SKM-1 treated with dmso at 0.1 percent for 144 hours (cell line): ENCODE data around the gene HEG1.

ENCODE experiments used
- DNase-seq: peaks from one replicate; lab custom pipeline; 2025; ENCODE audit not compliant: unreplicated experiment; lab: John Stamatoyannopoulos, UW

HEG1 gene

DNA sequence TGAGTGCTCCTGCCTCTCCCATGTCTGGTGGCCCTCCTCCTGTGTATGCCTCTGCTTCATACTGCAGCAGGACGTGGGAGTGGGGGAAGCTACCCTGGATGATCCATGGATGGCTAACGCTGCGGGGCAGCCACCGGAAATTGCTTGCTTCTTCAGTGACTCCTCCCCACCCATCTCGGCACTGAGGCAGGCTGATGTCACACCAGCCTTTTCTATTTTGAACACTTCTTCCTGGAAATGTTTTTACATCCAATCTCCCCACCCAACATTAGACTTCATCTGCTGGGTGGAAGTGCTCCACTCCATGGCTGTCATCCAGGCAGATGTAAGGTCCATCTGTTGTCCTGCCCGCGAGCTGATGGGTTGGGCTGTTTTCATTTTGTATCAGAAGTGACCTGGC, 62.3 kb downstream of the HEG1 start:
- DNase-seq, result no peak

- no peak for DNase-seq
Measured at GRCh38 chr3:124992041-124992440, 63.8 kb downstream of the HEG1 start.

DNA sequence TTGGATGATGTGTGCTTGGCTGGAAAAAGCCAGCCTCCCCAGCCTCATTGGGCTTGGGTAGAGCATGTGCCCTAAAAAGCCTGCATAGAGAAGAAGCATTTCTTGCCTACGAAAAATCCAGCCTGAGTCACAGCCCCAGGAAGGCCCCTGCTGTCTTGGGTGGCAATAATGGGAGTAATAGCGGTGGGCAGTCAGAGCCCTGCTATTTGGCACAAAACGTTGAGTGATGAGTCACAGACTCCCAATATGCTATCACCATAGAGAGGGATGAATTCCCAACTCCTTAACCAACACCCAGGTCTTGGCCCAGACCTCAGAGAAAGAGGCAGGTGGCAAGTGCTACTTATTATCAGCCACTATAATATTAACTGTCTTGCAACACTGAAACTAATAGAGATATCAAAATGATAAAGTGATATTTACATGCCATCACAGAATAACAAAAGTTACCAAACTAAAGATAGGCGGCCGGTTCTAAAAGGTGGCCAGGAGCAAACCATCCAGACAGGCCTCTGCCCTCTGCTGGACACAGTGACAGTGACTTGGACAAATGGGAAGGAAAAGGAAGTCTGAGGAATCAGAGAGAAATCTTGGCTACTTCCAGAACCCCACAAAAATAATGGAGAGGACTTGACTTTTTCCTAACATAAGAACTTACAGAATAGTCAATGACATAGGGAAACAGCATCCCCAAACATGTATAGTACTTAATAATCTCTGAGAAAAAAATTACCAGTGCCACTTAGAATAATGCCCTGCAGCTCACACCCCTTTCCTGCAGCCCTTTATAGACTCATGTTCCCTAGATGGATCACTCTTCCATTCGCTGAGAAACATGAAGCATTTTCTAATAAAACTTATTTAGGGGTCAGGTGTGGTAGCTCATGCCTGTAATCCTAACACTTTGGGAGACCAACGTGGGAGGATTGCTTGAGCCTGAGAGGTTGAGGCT, 69.3 kb downstream of the HEG1 start:
- DNase-seq, result no peak

DNA sequence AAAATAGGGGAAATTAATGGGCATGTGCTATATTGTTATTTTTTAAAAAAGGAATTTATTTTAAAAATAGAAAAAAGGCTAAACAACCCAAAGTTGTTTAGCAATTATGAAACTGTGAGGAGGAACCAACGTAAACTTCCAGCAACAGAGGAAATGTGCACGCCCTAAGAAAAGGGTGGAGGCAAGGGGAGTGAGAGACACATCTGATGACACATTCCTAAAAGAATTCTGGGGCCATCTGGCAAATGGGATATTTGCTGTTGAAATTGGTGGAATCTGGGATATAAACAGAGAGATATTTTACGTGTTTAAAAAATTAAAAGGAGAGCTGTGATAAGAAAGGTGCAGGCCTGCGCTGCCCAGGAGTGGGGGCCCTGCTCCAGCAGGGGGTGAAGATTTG, 70.4 kb downstream of the HEG1 start:
- DNase-seq, result no peak

DNA sequence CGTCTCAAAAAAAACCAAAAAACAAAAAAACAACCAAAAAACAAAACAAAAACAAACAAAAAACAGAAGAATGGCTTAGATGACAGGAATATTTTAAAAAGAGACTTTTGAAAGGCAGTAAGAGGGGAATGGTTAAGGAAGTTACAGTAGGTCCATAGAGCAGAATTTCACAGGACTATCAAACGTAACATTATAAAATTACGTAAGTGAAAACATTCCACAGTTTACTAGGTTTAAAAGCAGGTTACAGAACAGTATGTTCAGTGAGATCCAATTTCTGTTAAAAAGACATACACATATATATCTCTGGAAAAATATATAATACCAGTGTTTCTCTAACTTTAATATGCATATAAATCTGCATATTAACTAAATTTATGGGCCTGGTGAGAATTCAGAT, 71.0 kb downstream of the HEG1 start:
- no peak for DNase-seq

DNA sequence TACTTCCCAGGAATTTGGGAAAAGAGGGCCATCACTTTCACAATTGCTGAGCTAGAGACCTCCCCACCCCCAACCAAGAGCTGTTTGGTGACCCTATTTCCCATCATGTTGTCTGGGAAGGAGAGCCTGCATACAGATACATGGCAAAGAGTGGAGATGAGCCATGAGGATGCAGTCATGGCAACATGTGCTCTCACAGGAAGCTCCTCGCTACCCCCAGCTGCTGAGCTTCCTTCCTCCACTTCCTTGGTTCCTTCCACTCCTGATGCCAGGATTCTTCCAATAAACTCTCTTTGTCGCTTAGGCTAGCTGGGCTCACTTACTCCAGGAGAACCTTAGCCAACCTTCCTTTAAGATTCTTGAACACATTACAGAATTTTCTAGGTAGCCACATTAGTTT, 72.9 kb downstream of the HEG1 start:
- no peak for DNase-seq

DNA sequence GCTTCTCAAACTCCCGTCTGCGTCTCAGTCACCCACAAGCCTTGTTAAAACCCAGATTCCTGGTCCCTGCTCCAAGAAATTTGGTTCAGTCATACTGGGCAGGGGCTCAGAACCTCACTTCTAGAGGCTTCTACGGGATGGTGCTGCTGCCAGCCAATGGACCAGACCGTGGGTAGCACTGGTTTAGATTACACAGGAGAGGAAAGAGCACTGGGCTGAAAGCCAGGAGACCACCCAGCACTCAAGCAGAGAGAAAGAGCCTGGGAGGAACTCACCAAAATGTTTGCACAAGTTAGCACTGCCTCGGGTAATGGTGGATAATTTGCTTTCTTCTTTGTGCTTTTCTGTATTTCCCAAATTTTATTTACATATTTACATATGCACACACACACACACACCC, 74.3 kb downstream of the HEG1 start:
- DNase-seq, result no peak

- DNase-seq, result no peak
Measured at GRCh38 chr3:124978627-124979026, 77.2 kb downstream of the HEG1 start.

- DNase-seq, result no peak
Measured at GRCh38 chr3:124976383-124976782, 79.4 kb downstream of the HEG1 start.

GRCh38 chr3:124974691-124975090, 81.1 kb downstream of the HEG1 start:
- no peak for DNase-seq

GRCh38 chr3:124973290-124973689, 82.5 kb downstream of the HEG1 start:
- no peak for DNase-seq

- no peak for DNase-seq
Measured at GRCh38 chr3:124972457-124972856, 83.3 kb downstream of the HEG1 start.

- no peak for DNase-seq
Measured at GRCh38 chr3:124969963-124970722, 85.7 kb downstream of the HEG1 start.

DNA sequence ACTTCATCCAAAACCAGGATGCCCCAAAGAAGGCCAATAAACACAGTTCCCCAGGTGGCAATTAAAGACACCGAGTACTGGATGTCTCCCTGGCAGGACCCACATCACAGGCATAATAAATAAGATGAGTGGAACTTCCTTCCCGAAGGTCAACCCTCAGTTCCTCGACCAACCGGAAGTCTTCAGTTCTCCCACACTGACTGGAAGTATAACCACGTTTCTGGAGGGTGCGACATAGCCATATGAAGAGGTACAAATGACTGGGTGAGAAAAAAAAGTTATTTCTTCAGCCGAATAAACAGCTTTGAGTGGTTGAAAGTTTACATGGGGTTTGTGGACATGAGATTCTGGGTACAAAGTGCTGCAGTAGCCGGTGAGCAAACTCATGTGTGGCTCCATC, 86.6 kb downstream of the HEG1 start:
- no peak for DNase-seq

DNA sequence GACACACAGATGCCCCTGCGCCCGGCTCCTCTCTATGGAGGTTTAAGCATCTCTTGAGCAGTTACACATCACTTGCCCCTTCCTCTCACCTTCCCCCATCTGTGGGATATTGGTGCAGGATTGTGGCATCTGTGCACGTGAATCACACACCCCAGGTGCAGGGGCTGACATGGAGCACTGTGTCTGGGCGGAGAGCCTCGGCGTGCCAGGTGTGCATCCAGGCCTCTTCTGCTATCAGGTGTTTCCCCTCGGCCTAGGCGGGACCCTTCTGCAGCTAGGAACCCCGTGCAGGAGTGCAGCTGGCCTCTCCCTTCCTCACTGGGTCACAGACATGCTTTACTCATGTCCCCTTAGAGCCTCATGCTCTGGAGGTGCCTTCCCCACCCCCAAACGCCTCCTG, 87.8 kb downstream of the HEG1 start:
- no peak for DNase-seq

GRCh38 chr3:124966521-124967445, 89.0 kb downstream of the HEG1 start:
- DNase-seq, result no peak

GRCh38 chr3:124965413-124965812, 90.4 kb downstream of the HEG1 start:
- no peak for DNase-seq

DNA sequence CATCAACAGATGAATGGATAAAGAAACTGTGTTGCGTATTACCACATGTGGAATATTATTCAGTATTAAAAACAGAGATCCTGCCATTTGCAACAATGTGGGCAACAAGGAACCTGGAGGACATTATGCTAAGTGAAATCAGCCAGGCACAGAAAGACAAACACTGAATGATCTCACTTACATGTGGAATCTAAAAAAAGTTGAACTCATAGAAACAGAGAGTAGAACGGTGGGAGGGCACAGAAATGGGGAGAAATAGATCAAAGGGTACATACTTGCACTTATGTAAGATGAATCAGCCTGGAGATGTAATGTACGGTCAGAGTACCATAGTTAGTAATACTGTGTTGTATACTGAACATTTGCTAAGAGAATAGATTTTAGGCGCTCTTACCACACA, 91.4 kb downstream of the HEG1 start:
- DNase-seq, result no peak

GRCh38 chr3:124963755-124964154, 92.0 kb downstream of the HEG1 start:
- no peak for DNase-seq

DNA sequence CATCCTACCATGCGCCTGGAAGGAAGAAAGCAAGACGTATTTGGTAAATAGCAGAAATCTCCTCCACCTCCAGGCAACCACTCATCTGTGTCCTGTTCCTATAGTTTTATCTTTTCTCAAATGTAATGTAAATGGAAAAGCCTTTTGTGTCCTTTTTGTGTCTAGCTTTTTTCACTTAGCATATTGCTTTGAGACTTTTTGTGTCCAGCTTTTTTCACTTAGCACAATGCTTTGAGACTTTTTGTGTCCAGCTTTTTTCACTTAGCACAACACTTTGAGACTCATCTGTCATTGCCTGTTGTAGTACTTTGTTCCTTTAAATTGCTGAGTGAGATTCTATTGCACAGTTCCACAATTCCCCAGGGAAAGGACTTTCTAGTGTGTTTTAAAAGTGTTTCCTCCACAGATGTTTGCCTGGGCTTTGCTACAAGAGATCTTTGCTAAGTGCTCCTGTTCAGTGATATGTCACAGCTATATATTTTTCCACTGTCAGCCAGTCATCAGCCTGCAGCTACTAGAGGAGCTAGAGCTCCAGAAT, 93.3 kb downstream of the HEG1 start:
- DNase-seq, result no peak

- no peak for DNase-seq
Measured at GRCh38 chr3:124960698-124961097, 95.1 kb downstream of the HEG1 start.
